Stimulated activated CD4-positive, alpha-beta T cell treated with anti-CD3 and anti-CD28 coated beads, TNF-alpha, amount 100 ng/mL, for 24 hours (primary cell): ENCODE measurements around the gene BPIFA3.

Experiments used
- DNase-seq, 3 experiments: peaks; one replicate each; pipeline ENCODE4 v3.0.0-alpha.2; 2020; ENCODE audit warnings: low read depth in 3 of 3

Gene BPIFA3

DNA sequence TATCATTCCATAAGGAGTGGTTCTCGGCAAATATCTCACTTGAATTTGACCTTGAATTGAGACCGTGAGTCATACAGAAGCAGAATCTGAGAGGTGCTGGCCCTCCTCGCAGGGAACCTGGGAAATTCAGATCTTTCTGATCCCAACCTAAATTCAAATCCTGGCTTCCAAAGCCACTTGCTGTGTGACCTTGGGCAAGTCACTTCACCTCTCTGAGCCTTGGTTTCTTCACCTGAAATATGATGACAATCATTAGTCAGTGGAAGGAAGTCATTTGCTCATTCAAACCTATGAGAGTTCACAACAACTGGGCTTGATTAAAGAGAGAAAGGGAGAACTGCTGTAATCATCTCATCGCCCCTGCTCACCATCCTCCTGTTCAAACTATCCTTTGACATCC is 7.2 kb downstream of the BPIFA3 start:
- no peak for DNase-seq

DNA sequence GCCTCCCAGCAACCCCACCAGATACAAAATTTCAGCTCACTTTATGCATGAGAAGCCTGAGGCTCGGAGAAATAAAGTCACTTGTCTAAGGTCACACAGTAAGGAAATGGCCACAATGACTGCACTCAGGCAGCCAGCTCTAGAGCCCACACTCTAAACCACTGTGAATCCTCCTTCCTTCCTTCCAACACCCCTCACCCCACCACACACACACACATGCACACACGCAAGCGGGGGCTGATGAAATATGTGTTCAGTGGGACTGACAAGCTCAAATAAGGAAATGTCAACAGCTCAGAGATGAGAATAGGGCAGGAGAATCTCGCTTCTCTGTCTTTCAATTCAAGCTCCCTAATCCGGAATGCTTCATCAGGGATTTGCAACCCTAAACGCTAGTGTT is 12.7 kb downstream of the BPIFA3 start:
- DNase-seq = no peak

GRCh38 chr20:33231237-33231636 is 14.1 kb downstream of the BPIFA3 start:
- DNase-seq = no peak

DNA sequence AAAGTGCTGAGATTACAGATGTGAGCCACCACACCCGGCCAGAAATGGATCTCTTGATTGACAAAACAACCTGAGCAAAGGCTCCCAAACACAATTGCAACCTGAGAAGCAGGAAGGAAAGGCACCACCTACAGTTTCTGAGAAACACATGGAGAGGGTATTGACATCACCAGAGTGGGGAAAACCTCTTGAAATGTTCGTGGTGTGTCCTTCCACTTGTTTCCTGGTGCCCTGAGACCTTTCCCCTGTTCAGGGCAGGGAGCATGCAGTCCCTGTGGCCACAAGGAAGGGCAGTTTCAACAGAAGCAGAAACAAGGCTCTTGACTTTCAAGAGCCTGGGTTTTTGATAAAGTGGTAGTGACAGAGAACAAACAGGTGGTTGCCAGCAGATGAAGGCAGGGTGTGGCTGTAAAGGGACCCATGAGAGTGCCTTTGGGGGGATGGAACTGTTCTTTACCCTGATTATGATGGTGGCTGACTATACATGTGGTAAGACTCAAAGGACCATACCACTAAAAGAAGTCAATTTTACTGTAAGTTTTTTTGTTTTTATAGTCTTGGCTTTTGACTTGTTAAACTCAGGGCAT is 15.4 kb downstream of the BPIFA3 start:
- DNase-seq = no peak

DNA sequence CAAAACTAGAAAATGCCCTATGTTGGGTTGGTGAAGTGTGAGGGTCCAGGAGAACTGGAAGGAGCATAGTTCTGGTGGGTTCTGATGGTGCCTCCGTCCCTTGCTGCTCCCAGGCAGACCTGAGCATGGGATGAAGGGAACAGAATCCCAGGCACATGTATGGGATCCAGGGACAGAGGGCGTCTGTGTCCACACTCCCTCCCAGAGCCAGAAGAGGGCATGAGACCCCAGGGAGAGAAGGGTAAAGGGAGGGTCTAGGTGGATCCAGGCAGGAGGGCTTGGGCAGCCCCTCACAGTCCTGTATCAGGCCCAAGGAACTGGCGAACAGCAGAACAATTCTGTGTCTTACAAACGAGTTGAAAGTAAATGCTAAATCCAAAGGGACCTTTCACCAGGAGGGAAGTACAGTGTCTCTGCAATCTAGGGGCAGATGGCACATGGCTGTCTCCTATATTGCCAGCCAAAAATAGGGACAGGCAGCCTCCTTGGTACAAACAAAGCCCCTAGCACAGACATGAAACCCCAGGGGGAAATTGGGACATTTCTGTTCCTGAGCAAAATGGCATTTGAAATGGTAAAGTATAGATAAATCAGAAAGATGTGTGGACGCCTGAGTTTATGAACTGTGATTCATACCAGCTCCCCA is 16.1 kb downstream of the BPIFA3 start:
- no peak for DNase-seq

- no peak for DNase-seq
Measured at GRCh38 chr20:33234050-33234449, 16.9 kb downstream of the BPIFA3 start.

- DNase-seq = no peak
Measured at GRCh38 chr20:33235696-33236095, 18.5 kb downstream of the BPIFA3 start, which contains the start of gene BPIFA1. Gene BPIFA1, plus strand, starts transcription at chr20:33235996. Its CDS starts 1,716 bp downstream, at chr20:33237712.

DNA sequence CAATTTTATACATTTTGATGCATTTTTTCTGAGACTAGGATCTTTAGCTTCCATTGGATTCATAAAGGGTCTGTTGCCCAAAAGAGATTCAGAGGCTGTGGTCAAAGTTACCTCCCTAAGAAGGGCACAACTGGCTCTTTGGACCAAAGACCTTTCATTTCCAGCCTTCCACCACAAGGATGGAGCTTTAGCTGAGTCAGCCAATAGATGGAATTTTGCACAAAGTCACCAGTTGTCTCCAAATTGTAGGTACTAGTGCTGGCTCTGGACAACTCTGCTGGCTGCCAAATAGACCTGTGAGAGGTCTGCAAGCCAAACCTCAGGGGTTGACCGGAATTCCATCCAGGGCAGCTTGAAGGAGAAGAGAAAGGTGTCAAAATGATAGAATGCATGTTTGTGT is 19.2 kb downstream of the BPIFA3 start:
- DNase-seq = no peak

DNA sequence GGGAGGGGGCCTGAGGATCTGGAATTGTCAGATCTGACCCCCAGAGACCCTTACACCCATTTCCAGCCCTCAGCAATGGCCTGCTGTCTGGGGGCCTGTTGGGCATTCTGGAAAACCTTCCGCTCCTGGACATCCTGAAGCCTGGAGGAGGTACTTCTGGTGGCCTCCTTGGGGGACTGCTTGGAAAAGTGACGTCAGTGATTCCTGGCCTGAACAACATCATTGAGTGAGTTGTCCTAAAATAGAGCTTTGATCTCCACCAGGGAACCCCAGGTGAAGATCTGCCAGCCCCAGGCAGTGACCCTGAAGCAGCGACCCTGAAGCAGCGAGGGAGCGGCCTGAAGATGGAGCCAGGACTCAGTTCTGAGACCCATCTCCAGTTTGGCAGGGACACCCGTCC is 20.8 kb downstream of the BPIFA3 start:
- no peak for DNase-seq

- DNase-seq = no peak
Measured at GRCh38 chr20:33239418-33239817, 22.3 kb downstream of the BPIFA3 start.

DNA sequence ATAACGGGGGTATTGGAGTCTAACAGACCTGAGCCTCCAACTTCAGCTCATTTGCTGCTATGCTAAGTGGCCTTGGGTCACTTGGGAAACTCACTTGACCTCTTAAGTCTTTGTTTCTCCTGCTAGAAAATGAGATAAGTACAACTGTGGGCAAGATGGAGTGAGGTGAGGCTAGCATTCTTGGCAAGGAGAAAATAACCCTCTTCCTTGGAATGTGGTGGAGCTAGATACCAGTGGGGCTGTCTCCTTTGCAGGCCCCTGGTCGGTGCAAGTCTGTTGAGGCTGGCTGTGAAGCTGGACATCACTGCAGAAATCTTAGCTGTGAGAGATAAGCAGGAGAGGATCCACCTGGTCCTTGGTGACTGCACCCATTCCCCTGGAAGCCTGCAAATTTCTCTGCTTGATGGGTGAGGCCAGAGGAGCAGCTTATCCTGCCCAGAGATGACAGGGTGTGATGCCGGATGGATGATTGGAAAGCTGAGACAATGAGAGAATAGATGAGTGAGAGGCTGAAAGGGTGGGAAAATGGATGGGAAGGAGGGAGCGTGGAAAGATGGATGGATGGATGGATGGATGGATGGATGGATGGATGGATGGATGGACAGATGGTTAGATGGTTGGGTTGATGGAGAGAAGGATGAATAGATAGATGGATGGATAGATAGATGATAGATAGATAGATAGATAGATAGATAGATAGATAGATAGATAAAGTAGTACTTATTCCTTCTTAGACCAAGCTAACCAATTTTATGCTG is 23.0 kb downstream of the BPIFA3 start:
- no peak for DNase-seq

DNA sequence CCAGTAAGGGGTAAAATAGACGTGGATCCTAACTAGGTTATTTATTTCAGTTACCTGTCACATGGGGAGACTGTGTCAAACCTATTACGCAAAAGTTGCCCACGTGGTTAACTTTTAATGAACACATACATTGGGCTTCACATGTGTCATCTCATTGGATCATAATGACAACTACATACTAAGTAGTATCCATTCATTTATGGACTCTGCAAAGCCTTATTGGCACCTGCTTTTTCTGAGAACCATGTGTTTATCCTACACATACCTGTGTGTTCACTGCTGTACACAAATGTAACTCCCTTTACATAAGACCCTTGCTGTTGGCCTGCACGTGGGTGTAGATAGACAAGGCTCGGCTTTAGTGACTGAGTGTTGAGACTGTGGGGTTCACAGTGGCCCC is 23.8 kb downstream of the BPIFA3 start:
- no peak for DNase-seq

- no peak for DNase-seq
Measured at GRCh38 chr20:33242319-33243100, 25.4 kb downstream of the BPIFA3 start.

- DNase-seq = no peak
Measured at GRCh38 chr20:33246077-33246476, 28.9 kb downstream of the BPIFA3 start.

GRCh38 chr20:33249456-33249855 is 32.3 kb downstream of the BPIFA3 start:
- DNase-seq = no peak

GRCh38 chr20:33250666-33251065 is 33.5 kb downstream of the BPIFA3 start:
- no peak for DNase-seq

DNA sequence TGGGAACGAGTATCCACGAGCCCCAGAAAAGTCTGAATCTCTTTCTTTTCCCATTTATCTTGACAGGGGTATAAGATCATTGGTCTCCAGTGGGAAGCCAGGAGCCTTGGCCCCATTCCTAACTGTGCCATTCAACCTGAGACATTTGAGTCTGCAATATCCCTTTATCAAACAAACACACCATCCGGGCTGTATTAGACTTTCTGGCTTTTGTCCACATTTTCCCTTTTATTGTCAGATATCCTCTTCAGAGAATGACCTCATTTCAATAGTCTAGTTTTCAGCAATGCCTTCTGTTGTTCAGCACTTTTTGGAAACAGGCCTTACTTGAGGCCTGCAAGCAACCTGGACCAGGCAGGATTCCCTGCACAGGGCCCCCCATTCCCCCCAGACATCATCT is 34.3 kb downstream of the BPIFA3 start:
- no peak for DNase-seq

GRCh38 chr20:33252460-33252859 is 35.3 kb downstream of the BPIFA3 start:
- DNase-seq = no peak

GRCh38 chr20:33255005-33255404 is 37.9 kb downstream of the BPIFA3 start:
- no peak for DNase-seq

DNA sequence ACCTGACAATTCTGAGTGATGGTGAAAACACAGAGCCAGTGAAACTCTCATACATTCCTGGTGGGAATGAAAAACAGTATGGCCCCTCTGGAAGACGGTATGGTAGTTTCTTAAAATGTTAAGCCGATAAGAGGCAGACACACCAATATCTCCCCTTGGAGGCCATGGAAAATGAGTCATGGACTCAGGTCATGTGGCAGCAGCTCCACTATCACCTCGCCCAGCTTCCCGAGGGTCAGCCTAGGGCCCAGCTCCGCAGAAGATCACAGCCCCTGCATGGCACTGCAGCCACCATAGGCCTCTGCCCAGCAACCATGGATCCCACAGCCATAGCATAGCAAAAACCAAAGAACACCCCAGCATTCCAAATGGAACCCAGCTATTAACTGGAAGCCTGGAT is 40.1 kb downstream of the BPIFA3 start:
- no peak for DNase-seq

GRCh38 chr20:33259371-33259770 is 42.2 kb downstream of the BPIFA3 start:
- DNase-seq = no peak

DNA sequence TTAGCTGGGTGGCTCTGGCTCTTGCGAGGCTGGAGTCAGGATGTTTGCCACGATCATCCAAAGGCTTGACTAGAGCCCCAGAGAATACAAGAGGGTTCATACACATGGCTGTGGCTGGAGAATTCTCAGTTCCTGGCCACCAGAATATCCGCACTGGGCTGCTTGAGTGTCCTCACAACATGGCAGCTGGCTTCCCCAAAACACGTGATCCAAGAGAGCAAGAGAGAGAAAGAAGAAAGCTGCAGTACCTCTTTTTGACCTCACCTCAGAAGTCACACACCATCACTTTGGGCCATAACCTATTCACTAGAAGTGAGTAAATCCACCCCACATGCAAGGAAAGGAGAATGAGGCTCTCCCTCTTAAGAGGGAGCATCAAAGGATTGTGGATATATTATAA is 44.3 kb downstream of the BPIFA3 start:
- no peak for DNase-seq
